NOMO-1 treated with dmso at 0.1 percent for 144 hours (cell line): Measurements from ENCODE around the gene SMC1B.
"Not testable (repeated sequence)": the region's sequence is repeated elsewhere in the genome, so short reads cannot be mapped to it uniquely, and the experiment has no call there.

Experiments
- DNase-seq: peaks from one replicate; lab custom pipeline; 2025; ENCODE audit not compliant: unreplicated experiment; lab: John Stamatoyannopoulos, UW

The SMC1B gene

DNA sequence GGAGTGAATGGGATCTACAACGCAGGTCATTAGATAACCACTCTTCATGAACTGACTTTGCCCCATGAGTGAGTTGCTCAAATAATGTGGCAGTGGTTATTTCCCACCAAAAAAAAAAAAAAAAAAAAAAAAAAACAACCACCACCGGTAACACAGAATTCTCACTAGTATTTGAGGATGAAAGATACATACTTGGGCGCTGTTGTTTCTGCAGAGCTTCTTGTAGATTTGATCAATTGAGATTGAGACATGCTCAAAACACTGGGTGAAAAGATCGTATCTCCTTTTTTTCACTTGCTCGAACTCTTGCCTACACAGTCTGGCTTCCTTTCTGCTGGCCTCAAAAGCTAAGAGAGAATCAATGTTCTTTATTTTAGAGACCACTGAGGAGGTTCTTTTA is 59.6 kb downstream of the SMC1B start:
- no peak for DNase-seq

DNA sequence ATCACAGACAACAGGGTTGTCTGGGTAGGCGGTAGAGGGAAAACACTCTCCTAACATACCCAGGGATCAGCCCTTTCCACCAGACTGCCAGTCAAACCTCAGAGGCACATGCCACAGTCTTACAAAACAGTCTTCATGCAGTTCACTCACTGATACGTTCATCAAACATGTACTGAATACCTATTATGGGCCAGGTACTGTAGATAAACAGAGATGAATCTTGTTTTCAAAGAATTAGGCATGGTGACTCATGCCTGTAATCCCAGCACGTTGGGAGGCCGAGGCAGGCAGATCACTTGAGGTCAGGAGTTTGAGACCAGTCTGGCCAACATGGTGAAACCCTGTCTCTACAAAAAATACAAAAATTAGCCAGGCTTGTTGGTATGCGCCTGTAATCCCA is 60.6 kb downstream of the SMC1B start:
- DNase-seq, result not testable (repeated sequence)

DNA sequence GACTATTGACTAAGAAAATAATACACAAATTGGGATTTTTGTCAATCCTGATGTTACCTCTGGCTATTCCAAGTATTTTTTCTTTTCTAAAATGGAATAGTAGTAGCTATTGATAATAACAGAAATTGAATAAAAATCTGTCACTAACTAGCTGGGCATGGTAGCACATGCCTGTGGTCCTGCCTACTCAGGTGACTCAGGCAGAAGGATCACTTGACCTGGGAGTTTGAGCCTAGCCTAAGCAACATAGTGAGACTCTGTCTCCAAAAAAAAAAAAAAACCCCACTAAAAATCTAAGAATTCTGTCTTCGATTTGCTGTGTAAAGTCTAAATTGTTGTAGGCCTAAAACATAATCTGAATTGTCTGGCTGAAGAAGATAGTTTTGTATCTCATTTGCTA is 61.4 kb downstream of the SMC1B start:
- DNase-seq, result no peak

DNA sequence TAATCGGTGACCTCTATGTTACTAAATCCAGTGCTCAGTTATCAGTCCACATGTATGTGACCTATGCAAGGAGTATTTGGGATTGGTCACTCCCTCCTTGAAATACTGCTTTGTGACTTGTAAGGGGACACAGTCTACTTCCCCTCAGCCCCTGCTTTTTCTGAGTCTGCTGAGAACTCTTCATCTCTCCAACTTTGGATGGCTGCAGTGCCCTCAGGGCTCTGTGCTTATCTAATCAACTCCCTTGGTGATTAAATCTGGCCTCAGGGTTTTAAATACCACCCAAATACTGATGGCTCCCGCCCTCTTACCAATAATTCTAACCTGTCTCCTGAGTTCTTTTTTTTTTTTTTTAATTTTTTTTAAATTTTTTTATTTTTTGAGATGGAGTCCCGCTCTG is 63.5 kb downstream of the SMC1B start:
- DNase-seq, result no peak

DNA sequence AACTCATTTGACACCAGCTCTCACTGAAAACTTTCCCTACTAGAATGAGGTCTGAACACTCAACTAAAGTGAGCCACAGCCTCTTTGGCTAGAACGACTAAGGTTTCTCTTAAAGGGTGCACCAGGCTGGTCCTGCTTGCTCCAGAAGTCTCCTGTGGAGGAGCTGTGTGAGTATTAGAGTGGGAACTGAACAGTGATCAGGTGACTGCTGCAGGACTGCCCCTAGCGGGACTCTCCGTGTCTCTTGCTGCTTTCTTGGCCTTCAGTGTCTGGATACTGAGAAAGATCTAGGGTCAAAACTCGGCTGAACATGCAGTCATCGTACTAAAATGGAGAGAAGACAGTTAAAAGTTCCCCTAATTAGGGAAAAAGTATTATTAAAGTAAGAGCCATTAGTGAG is 69.1 kb downstream of the SMC1B start:
- DNase-seq, result no peak

DNA sequence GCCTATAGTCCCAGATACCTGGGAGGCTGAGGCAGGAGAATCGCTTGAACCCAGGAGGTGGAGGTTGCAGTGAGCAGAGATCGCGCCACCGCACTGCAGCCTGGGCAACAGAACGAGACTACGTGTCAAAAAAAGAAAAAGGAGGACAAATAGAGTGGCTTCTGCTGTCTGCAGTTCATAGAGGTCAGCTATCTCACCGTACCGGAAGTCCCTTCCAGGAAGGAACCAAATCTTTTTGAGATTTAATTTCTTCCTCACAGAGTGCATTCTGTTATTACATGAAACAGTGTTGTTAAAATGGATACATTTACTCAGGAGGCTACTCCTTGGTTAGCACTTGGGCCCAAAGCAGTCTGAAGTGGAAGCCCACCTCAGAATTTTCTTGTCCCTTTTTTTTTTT is 70.3 kb downstream of the SMC1B start:
- no peak for DNase-seq

DNA sequence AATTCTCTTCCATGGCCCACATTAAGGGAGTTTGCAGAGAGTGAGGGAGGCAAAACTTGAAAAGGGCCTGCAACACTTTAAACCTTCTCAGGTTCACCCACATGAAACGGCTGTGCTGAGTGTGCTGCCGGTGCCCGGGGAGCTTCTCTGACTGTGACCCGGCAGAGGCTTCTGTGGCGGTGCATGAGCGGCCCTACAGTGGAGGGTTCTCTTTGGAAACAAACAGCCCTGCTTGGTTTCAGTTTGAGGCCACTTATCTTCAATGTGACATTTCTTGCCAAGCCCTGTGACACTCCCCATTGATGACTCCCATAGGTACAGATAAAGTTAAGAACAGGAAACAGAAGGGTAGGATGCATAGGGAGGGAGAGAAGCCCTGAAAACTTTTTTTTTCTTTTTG is 71.9 kb downstream of the SMC1B start:
- DNase-seq, result no peak

DNA sequence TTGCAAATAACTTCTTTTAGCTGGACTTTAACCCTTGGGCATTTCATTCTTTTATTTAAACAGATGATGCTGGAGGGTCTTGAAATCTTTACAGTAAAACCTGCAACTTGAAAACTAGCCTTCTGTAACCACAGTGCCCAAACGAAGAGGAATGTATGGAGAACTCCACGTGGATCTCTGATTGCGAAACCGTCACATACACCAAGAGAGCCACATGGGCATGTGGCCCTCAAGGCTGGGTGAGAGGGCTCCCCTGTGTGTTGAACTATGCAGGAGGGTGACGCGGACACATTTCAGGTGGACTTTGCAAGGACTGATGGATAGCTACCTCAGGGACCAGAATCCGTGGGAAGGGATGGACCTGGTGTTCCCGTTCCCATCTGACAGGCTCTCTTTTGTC is 73.1 kb downstream of the SMC1B start:
- DNase-seq, result no peak

DNA sequence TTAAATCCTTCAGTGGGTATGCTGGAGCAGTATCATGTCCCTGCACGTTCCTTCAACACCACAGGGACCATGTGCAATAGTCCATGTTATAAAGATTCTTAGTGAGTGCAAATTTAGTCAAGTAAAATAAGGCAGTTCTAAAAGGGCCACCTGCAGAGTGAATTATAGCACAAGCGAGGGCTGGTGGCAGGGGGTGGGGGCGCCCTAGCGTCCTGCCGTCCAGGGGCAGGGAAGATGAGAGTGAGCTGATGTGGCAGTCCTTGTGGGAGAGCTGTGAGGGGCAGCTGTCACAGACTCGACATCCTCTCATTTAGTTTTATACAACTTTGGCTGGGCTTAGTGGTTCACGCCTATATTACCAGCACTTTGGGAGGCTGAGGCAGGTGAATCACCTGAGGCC is 74.6 kb downstream of the SMC1B start:
- no peak for DNase-seq

DNA sequence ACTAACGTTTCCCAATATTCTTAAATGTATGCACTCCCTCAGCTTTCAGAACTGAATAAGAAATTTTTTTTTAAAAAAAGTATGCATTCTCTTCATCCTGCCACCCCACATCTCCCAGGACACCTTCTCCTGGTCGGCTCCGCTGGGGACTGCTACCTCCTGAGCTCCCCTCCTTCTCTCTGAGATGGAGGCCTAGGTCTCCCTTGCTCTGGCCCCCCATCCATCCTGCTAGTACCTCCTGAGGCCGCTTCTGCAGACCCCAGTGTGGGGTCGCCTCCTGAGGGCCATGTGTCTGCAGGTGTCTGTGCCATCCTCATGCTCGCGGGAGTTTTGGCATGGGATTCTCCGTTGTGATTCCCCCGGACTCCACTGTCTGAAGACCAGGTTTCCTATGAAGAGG is 75.9 kb downstream of the SMC1B start:
- no peak for DNase-seq

DNA sequence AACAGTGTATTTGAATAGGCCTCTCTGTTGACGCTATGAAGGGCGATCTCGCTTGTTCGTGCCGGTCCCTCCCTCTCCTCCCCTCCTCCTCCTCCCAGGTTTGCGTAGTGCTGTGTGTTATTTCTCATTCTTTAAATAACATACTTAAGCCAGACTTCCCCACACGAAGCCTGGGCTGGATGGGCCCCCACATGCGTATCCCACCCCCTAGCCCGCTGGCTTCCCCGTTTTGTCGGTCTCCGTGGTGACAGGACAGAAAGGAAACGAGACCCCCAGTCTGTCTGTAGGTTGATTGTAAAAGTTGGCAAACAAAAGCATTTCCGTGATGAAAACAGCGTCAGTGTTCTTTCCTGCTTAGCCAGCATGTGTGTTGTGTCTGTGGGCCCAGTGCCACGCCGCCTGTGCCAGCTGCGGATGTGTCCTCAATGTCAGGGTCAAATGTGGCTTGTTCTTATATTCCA is 76.4 kb downstream of the SMC1B start:
- no peak for DNase-seq

DNA sequence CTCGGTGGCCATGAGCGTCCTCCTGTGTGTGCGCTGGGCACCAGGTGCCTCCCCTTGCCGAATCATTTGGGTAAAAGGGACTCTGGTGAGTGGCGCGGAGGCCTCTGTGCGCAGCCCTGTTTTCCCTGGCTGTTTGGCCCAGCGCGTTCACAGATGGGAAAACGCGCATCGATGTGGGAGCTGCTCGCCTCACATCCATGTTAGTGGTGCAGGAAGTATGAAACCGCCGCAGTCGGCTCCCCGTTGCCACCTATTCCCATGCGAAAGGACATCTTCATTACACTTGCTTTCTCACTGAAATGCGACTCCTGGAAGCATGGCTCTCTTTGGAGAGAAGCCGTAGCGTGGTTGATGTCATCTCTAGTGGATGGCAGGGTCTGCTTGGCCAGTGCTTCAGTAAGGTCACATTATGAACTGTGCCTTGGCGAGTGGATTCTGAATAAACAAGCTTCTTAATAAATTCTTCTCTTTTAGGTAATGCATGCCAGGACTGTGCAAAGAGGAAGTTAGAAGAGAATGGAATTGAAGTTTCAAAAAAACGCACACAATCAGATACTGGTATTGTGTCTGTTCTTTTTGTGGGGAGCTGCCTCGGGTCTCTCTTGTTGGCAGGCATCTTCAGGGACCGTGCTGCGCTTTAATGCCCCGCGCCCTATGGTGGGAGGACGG is 77.4 kb downstream of the SMC1B start:
- DNase-seq, result no peak

DNA sequence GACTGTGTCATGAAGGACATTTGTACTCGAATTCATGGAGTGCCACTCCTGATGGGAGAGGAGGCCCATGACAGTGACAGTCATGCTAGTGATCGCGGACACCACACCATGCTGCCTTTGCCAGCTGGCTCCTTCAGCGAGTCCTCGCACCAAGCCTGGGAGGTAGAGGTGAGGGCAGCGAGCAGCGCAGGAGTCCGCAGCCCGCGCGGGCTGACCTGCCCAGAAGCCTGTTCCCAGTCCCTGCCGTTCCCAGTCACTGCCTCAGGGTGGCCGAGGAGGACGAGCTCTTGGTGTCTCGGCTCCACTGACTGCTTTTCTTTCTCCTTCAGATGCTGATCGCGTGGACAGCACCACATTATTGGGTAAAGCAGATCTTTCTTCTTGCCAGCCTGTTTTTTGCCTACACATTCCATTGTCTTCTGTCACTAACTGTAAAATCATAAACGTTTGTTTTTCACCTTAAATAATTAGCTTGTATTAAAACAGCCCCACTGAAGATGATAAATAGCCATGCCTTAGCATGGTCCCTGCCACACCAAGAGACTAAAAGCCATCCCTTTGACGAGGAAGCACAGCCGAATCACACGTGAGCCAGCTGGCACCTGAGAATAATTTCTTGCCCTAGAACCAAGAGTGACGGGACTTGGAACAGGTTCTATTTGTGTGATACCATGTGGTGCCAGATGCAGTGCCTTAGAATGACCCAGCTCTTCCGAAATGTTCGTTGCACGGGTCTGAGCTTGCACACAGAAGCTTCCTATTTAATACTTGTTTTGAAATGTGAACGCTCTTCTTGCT is 78.2 kb downstream of the SMC1B start:
- DNase-seq, result no peak

DNA sequence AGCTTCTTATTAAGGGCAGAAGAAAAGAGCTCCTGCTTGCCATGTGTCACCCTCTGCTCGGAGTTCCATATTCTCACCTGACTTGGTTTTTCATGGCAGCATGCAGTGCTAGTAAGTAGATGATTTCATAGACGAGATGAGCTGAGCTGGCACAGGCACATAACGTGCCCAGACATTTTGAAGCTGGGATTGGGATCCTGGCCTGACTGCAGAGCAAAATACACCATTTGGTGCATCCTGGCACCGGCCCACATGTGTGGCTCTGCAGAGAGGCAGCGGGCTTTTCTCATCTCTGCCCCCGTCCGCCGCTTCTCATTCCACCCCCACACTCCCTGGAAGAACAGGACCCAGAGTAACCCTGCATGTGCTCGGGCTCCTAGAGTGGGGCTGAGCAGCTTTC is 78.9 kb downstream of the SMC1B start:
- no peak for DNase-seq

DNA sequence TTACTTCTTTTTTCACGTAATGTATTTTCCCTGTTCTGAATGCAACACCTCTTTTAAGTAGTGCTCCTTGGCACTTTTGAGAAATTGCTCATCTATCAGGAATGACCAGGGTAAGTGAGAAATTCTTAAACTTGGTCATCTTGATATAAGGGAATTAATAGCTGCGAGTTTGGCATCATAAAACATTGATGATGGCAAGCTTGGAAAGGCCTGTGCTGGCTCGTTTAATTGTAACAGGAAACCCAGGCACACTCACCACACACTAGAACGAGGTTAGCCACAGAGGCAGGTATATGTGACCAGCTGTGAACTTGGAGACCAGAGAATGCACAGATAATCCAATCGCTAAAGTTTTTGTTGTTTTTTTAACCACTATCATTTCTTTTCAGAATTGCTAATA is 79.3 kb downstream of the SMC1B start:
- DNase-seq, result no peak

DNA sequence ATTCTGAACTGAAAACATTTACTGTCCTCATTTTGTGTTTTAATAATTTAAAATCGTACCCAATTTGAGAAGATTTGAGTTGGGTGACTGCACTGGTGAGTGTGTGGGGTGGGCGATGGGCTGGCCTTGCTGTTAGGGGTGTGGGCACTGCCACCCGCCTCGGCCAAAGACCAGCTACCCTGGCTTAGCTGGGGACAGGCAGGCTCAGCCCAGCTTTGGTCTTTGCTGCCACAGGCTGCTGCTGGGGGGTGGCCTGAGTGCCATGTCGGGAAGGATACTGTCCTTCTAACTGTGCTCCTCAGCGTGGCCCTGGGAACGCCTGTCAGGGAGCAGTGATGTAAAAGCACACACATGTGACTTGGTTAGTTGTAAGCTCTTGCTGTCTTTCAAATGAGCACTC is 81.4 kb downstream of the SMC1B start:
- DNase-seq, result no peak

DNA sequence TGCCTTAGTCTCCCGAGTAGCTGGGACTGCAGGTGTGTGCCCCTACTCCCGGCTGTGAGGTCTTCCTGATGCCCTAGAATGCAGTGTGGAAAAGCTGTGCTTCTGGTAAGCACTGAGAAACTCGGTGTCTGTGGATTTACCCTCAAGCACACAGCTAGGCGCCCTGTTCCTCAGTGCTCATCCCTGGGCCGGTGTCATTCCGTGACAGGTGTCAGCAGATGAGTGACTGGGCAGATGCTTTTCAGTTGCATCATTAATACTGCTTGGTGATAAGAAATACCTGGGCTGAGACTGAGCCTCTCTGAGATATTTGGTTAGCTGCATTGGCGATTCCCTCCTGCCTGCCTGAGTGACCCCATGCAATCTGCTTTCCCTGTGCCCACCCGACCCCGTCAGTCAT is 81.9 kb downstream of the SMC1B start:
- no peak for DNase-seq

DNA sequence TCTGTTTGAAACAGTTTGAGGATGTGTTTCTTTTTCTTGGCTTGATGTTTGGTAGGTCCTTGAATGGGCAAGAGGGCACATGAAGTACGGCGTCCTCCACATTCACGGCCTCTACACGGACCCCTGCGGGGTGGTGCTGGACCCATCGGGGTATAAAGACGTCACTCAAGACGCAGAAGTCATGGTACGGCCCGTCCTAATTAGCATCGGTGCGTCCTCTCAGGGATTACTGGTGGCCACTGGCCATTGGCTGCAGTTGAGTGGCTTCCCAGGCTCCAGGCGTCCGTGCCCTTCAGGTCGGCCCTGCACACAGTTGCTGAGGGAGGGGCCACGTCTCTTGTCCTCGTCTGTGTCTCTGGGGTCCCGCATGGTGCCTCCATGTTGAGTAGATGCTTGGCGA is 82.9 kb downstream of the SMC1B start:
- DNase-seq, result no peak

DNA sequence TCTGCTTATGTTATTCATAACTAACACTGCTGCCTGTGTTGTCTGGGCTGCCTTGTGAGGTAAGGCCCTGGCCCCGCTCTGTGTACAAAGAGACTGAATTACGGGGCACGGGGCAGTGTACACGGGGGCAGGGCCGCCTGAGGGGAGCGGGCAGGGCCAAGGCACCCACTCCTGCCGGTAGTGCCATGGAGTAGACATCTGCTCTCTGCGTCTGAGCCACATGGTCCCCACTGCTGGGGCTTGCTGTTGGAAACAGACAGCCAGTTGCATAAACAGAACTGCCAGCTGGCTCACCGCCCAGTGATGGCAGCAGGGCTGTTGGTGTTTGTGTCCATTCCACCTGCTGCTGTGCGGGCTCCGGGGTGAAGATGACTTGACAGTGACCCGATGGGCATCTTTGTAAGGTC is 83.9 kb downstream of the SMC1B start:
- DNase-seq, result no peak

DNA sequence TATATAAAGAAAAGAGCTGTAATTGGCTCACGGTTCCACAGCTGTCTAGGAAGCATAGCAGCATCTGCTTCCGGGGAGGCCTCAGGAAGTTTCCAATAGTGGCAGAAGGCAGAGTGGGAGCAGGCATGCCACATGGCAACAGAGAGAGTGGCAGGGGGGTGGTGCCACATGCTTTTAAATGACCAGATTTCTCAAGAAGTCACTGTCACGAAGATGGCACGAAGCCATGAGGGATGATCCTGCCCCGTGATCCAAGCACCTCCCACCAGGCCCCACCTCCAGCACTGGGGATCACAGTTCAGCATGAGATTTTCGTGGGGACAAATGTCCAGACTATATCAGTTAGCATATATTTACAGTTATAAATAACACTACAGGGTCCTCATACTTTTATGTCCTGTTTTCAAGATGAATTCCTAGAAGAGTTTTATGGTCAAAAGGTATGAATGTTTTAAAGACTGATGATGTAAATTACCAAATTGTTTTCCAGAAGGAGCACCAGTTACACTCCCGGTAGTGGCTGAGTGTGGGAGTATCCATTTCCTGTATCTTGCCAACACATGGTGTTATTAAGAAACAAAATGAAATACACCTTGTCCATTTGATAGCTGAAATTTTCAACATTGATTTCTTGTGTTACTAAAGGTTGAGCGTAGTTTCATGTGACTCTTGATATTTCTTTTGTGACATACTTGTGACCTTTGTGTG is 84.4 kb downstream of the SMC1B start:
- DNase-seq, result no peak

DNA sequence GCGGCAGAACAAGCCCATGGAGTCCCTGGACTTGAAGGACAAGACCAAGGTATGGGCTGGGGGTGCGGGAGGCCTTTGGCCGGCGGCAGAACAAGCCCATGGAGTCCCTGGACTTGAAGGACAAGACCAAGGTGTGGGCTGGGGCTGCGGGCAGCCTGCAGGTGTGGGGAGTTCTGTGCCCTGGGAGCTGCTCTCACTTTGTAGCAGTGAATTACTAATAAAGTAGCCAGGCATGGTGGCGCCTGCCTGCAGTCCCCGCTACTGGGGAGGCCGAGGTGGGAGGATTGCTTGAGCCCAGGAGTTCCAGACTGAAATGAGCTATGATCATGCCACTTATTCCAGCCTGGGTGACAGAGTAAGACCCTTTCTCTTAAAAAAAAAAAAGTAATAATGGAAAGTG is 85.1 kb downstream of the SMC1B start:
- DNase-seq, result not testable (repeated sequence)

DNA sequence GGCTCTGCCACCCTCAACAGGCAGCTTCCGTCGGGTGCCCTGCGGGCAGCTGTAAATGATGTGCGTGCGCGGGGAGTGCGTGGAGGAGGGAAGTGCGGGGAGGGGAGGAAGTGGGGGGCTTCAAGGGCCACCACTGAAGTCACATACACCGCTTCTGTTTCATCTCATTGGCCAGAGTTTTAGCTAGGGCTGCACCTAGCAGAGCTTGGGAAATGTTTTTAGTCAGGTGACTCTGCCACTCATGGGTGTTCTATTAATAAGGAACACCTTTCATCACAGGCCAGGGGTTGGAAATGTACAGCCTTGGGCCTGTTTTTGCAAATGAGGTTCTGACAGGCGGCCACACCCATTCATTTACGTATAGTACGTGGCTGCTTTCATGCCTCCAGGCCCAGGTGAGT is 89.1 kb downstream of the SMC1B start:
- DNase-seq, result no peak
